HUES64 (cell line): ENCODE results near the gene SESN1.

Source experiments
- H3K27ac ChIP-seq: 2 replicates; pipeline ENCODE4 v1.7.0; 2013; ENCODE audit warnings: low read depth, low read length, inconsistent platforms
- H3K27me3 ChIP-seq: 2 replicates; pipeline ENCODE4 v1.6.1; 2013; ENCODE audit warnings: mild to moderate bottlenecking, low read length; ENCODE audit not compliant: insufficient read depth
- H3K36me3 ChIP-seq: 2 replicates; pipeline ENCODE4 v1.6.1; 2013; ENCODE audit warnings: mild to moderate bottlenecking, low read length; ENCODE audit not compliant: insufficient read depth
- H3K4me1 ChIP-seq: 2 replicates; pipeline ENCODE4 v1.6.1; 2013; ENCODE audit warnings: mild to moderate bottlenecking, low read length, moderate library complexity; ENCODE audit not compliant: insufficient read depth
- H3K4me3 ChIP-seq: 2 replicates; pipeline ENCODE4 v1.5.1; 2013; ENCODE audit warnings: mild to moderate bottlenecking, low read length, moderate library complexity
- H3K9ac ChIP-seq: 2 replicates; pipeline ENCODE4 v1.6.1; 2013; ENCODE audit warnings: mild to moderate bottlenecking, low read depth, low read length
- H3K9me3 ChIP-seq: 2 replicates; pipeline ENCODE4 v1.6.1; 2013; ENCODE audit warnings: low read depth, low read length; ENCODE audit not compliant: insufficient read depth
- WGBS: fragments of 150-250, 120-280 bp; methylation state at CpG from one replicate; pipeline ENCODE4 v1.1.7; 2013; ENCODE audit warnings: missing lambda C conversion rate; 5-methylcytosine and 5-hydroxymethylcytosine counted together

SESN1 gene

GRCh38 chr6:109081026-109081425, 13.6 kb downstream of the SESN1 start:
- whole genome bisulfite sequencing: 88% methylated on average over 1 of the region's 1 CpG
- no peak overlapping the region for H3K27ac ChIP-seq

GRCh38 chr6:109079981-109080380, 14.7 kb downstream of the SESN1 start:
- H3K4me3 ChIP-seq: no peak overlapping the region
- no peaks in the 10 kb centered on the region for H3K9me3 ChIP-seq
- no peaks in the 10 kb centered on the region for H3K4me1 ChIP-seq
- 84% methylated on average over 4 of the region's 4 CpGs for WGBS
- H3K9ac ChIP-seq: no peak overlapping the region
- H3K27me3 ChIP-seq: no peaks in the 10 kb centered on the region
- H3K27ac ChIP-seq: no peak overlapping the region
- H3K36me3 ChIP-seq: no peaks in the 10 kb centered on the region

More at GRCh38 chr6:109081026-109081425, 13.6 kb downstream of the SESN1 start:
- Histone ChIP-seq H3K27me3 (no peaks in the 10 kb centered on the region), H3K9me3 (no peaks in the 10 kb centered on the region), H3K4me1 (no peaks in the 10 kb centered on the region), H3K36me3 (no peaks in the 10 kb centered on the region), H3K9ac (no peak overlapping the region), H3K4me3 (no peak overlapping the region)

- WGBS: 100% methylated on average over 2 of the region's 3 CpGs
- peaks cover 5% of the 10 kb centered on the region; the same call in 1 of the 2 replicates for H3K4me1 ChIP-seq
- H3K9me3 ChIP-seq: no peaks in the 10 kb centered on the region
- H3K4me3 ChIP-seq: no peak overlapping the region
- H3K36me3 ChIP-seq: no peaks in the 10 kb centered on the region
- no peak overlapping the region for H3K27ac ChIP-seq
- no peak overlapping the region for H3K9ac ChIP-seq
- H3K27me3 ChIP-seq: no peaks in the 10 kb centered on the region
These were observed 18.3 kb downstream of the SESN1 start for GRCh38 chr6:109076377-109076776.

GRCh38 chr6:109075934-109076333, 18.7 kb downstream of the SESN1 start:
- H3K4me3 ChIP-seq: no peak overlapping the region
- no peaks in the 10 kb centered on the region for H3K9me3 ChIP-seq
- H3K36me3 ChIP-seq: no peaks in the 10 kb centered on the region
- H3K27ac ChIP-seq: no peak overlapping the region
- no peak overlapping the region for H3K9ac ChIP-seq
- H3K27me3 ChIP-seq: no peaks in the 10 kb centered on the region
- peaks cover 5% of the 10 kb centered on the region; the same call in 1 of the 2 replicates for H3K4me1 ChIP-seq

- H3K27me3 ChIP-seq: no peaks in the 10 kb centered on the region
- H3K36me3 ChIP-seq: no peaks in the 10 kb centered on the region
- peaks cover 5% of the 10 kb centered on the region; the same call in 1 of the 2 replicates for H3K4me1 ChIP-seq
- H3K27ac ChIP-seq: no peak overlapping the region
- H3K9ac ChIP-seq: no peak overlapping the region
- H3K9me3 ChIP-seq: no peaks in the 10 kb centered on the region
- H3K4me3 ChIP-seq: no peak overlapping the region
These were observed 20.6 kb downstream of the SESN1 start for GRCh38 chr6:109074133-109074415.

GRCh38 chr6:109073344-109074132, 21.1 kb downstream of the SESN1 start:
- Histone ChIP-seq H3K27ac (no peak overlapping the region), H3K9ac (no peak overlapping the region), H3K4me3 (no peak overlapping the region), H3K36me3 (no peaks in the 10 kb centered on the region), H3K9me3 (no peaks in the 10 kb centered on the region), H3K4me1 (peaks cover 5% of the 10 kb centered on the region; the same call in 1 of the 2 replicates), H3K27me3 (no peaks in the 10 kb centered on the region)
- WGBS: 63% methylated on average over 5 of the region's 7 CpGs

- Histone ChIP-seq H3K27me3 (no peaks in the 10 kb centered on the region), H3K9me3 (no peaks in the 10 kb centered on the region), H3K4me3 (no peak overlapping the region), H3K4me1 (peaks cover 5% of the 10 kb centered on the region; the same call in 1 of the 2 replicates), H3K9ac (no peak overlapping the region), H3K36me3 (no peaks in the 10 kb centered on the region), H3K27ac (no peak overlapping the region)
- 91% methylated on average over 6 of the region's 7 CpGs for WGBS
These were observed 23.3 kb downstream of the SESN1 start for GRCh38 chr6:109071125-109071917.

GRCh38 chr6:109069746-109070145, 24.9 kb downstream of the SESN1 start:
- H3K9ac ChIP-seq: no peak overlapping the region
- no peaks in the 10 kb centered on the region for H3K36me3 ChIP-seq
- H3K4me3 ChIP-seq: no peak overlapping the region
- H3K27ac ChIP-seq: no peak overlapping the region
- H3K9me3 ChIP-seq: no peaks in the 10 kb centered on the region
- peaks cover 5% of the 10 kb centered on the region; the same call in 1 of the 2 replicates for H3K4me1 ChIP-seq
- WGBS: 96% methylated on average over 2 of the region's 2 CpGs
- H3K27me3 ChIP-seq: no peaks in the 10 kb centered on the region

- no peak overlapping the region for H3K9ac ChIP-seq
- peaks cover 8% of the 10 kb centered on the region for H3K4me1 ChIP-seq
- no peaks in the 10 kb centered on the region for H3K27me3 ChIP-seq
- no peaks in the 10 kb centered on the region for H3K9me3 ChIP-seq
- H3K27ac ChIP-seq: no peak overlapping the region
- no peak overlapping the region for H3K4me3 ChIP-seq
- WGBS: 88% methylated on average over 4 of the region's 4 CpGs
- no peaks in the 10 kb centered on the region for H3K36me3 ChIP-seq
These were observed 31.8 kb downstream of the SESN1 start for GRCh38 chr6:109062767-109063352.

- Histone ChIP-seq H3K36me3 (no peaks in the 10 kb centered on the region), H3K9me3 (no peaks in the 10 kb centered on the region), H3K27ac (no peak overlapping the region), H3K4me3 (no peak overlapping the region), H3K4me1 (peaks cover 8% of the 10 kb centered on the region), H3K27me3 (no peaks in the 10 kb centered on the region), H3K9ac (no peak overlapping the region)
- 95% methylated on average over 4 of the region's 5 CpGs for whole genome bisulfite sequencing
These were observed 32.4 kb downstream of the SESN1 start for GRCh38 chr6:109062216-109062615.

- Histone ChIP-seq H3K27me3 (no peaks in the 10 kb centered on the region), H3K9ac (no peak overlapping the region), H3K36me3 (no peaks in the 10 kb centered on the region), H3K9me3 (no peaks in the 10 kb centered on the region), H3K4me1 (peaks cover 8% of the 10 kb centered on the region), H3K27ac (no peak overlapping the region), H3K4me3 (no peak overlapping the region)
- 91% methylated on average over 1 of the region's 2 CpGs for WGBS
These were observed 34.1 kb downstream of the SESN1 start for GRCh38 chr6:109060571-109060970.
